CD4-positive, alpha-beta T cell (primary cell): ENCODE results near the gene PCED1A. TPM values are rescaled to one million over a fixed set of nuclear protein-coding genes. Genes with fewer than 3 reads are reported as not detected.

ENCODE experiments used
- ATAC-seq: fragments of 200-7000 bp; cut with Tn5 transposase; one replicate; pipeline ENCODE4 v1.10.0; 2022; ENCODE audit warnings: mild to moderate bottlenecking; ENCODE audit not compliant: poor library complexity
- CTCF ChIA-PET: fragments of 350-600 bp; sonication (Branson Sonifier 250); formaldehyde crosslinking; loops from one replicate; lab custom pipeline; 2021; ENCODE audit warnings: antibody characterized with exemption, inconsistent platforms; lab: Charles Lee
- POLR2A ChIA-PET: fragments of 350-600 bp; sonication (Branson Sonifier 250); formaldehyde crosslinking; loops from one replicate; lab custom pipeline; 2021; ENCODE audit warnings: antibody characterized with exemption, inconsistent platforms; lab: Charles Lee
- DNase-seq, 14 experiments: peaks; one replicate each; pipeline ENCODE4 v3.0.0-alpha.2; 2013 to 2020; ENCODE audit warnings: mixed read lengths in 2 of 14
- H3K27ac ChIP-seq, 2 donors: one replicate each; pipeline versions ENCODE4 v1.5.1 to v1.7.0; 2013; ENCODE audit warnings: low read length in 2 of 2, low read depth in 1 of 2, mild to moderate bottlenecking in 1 of 2
- H3K27me3 ChIP-seq, 2 experiments: 1 replicate in 1 of 2; 2 replicates in 1 of 2; pipeline versions ENCODE4 v1.6.1 to v1.7.0; 2013; ENCODE audit warnings: low read length in 2 of 2, control low read depth in 1 of 2, mild to moderate bottlenecking in 1 of 2, moderate library complexity in 1 of 2; ENCODE audit not compliant: insufficient read depth in 2 of 2, control insufficient read depth in 1 of 2
- H3K36me3 ChIP-seq: one replicate; pipeline ENCODE4 v1.6.1; 2013; ENCODE audit warnings: low read length, control low read depth; ENCODE audit not compliant: insufficient read depth
- H3K4me1 ChIP-seq: one replicate; pipeline ENCODE4 v1.6.1; 2013; ENCODE audit warnings: low read length, control low read depth; ENCODE audit not compliant: insufficient read depth
- H3K4me3 ChIP-seq: one replicate; pipeline ENCODE4 v1.5.1; 2013; ENCODE audit warnings: mild to moderate bottlenecking, low read length, moderate library complexity
- H3K9me3 ChIP-seq, 2 experiments: 1 replicate in 1 of 2; 2 replicates in 1 of 2; pipeline versions ENCODE4 v1.6.1 to v1.7.0; 2013; ENCODE audit warnings: low read length in 2 of 2, mild to moderate bottlenecking in 2 of 2, control low read depth in 1 of 2, moderate library complexity in 1 of 2; ENCODE audit not compliant: control insufficient read depth in 1 of 2, insufficient read depth in 1 of 2
- H3K27ac Mint-ChIP-seq: one replicate; pipeline ENCODE4 v1.8.0; 2020; ENCODE audit warnings: mixed read lengths
- H3K27me3 Mint-ChIP-seq: one replicate; pipeline ENCODE4 v1.8.0; 2021; ENCODE audit warnings: mixed read lengths
- H3K36me3 Mint-ChIP-seq: one replicate; pipeline ENCODE4 v1.8.0; 2021; ENCODE audit warnings: low read depth, mixed read lengths
- H3K4me1 Mint-ChIP-seq: one replicate; pipeline ENCODE4 v1.8.0; 2021; ENCODE audit warnings: low read depth, mixed read lengths
- H3K4me3 Mint-ChIP-seq: one replicate; pipeline ENCODE4 v1.8.0; 2020; ENCODE audit warnings: mild to moderate bottlenecking, mixed read lengths
- H3K9me3 Mint-ChIP-seq: one replicate; pipeline ENCODE4 v1.8.0; 2020; ENCODE audit warnings: mixed read lengths
- intact Hi-C, 2 experiments: fragments of 100-400 bp; cut with DNase I in 1 of 2; cut with micrococcal nuclease in 1 of 2; formaldehyde crosslinking; loops; one replicate each; pipeline versions ENCODE4 v1.15.1 to v1.9.0; 2023 to 2025; cut with DNase I, micrococcal nuclease
- total RNA-seq, 174 experiments: library from RNA in 2 of 174; stranded (reverse) in 2 of 174; gene quantifications; one replicate each; pipeline ENCODE4 v1.2.3 and lab custom pipeline; 2021 to 2026
- TF ChIP-seq, protein P1 (sequence below): fragments of 200-600 bp; IDR thresholded peaks from one replicate; pipeline ENCODE4 v1.8.0; 2022; ENCODE audit warnings: antibody characterized with exemption, mild to moderate bottlenecking

The PCED1A gene
- total RNA-seq, 2 experiments from 2014 or later, result 69.2 to 69.7 TPM

- Mint-ChIP-seq H3K4me1 (peaks cover 46% of the 10 kb centered on the region), H3K27ac (peak overlapping the region; percentile 94), H3K4me3 (peak overlapping the region; percentile 96), H3K27me3 (no peaks in the 10 kb centered on the region), H3K9me3 (no peaks in the 10 kb centered on the region), H3K36me3 (peaks cover 26% of the 10 kb centered on the region)
- ATAC-seq (peak; percentile 67), DNase-seq (peak; percentile 63 to 90 (median 74))
- peaks cover 0 to 3% of the 10 kb centered on the region in 2 experiments for H3K27me3 ChIP-seq
- TF ChIP-seq, protein P1, sequence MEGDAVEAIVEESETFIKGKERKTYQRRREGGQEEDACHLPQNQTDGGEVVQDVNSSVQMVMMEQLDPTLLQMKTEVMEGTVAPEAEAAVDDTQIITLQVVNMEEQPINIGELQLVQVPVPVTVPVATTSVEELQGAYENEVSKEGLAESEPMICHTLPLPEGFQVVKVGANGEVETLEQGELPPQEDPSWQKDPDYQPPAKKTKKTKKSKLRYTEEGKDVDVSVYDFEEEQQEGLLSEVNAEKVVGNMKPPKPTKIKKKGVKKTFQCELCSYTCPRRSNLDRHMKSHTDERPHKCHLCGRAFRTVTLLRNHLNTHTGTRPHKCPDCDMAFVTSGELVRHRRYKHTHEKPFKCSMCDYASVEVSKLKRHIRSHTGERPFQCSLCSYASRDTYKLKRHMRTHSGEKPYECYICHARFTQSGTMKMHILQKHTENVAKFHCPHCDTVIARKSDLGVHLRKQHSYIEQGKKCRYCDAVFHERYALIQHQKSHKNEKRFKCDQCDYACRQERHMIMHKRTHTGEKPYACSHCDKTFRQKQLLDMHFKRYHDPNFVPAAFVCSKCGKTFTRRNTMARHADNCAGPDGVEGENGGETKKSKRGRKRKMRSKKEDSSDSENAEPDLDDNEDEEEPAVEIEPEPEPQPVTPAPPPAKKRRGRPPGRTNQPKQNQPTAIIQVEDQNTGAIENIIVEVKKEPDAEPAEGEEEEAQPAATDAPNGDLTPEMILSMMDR, result peak; percentile 52
- H3K27ac ChIP-seq, result no peak overlapping the region
- H3K4me1 ChIP-seq, result peaks cover 39% of the 10 kb centered on the region
- no peaks in the 10 kb centered on the region for H3K36me3 ChIP-seq
- intact Hi-C loops, result loop anchor here (1.0 to 10.0 kb wide), 9 partner anchors 16 to 348 kb away; partner anchors contain the start of genes GNRH2 (in 1 of the 2), IDH3B (in 1 of the 2), MRPS26 (in 1 of the 2) and PCED1A (in 1 of the 2)
- ChIA-PET CTCF (interaction anchor here (0.9 to 1.6 kb wide), 7 partner anchors 16 to 348 kb away, joined by 3 to 7 read pairs (median 4); partner anchors contain the start of genes PCED1A and VPS16), POLR2A (interaction anchor here (1.0 to 2.3 kb wide), 12 partner anchors 8 to 770 kb away, joined by 3 to 19 read pairs (median 5); partner anchors contain the start of genes EBF4, IDH3B, NOP56 and PCED1A)
- no peaks in the 10 kb centered on the region for H3K9me3 ChIP-seq
- peak overlapping the region; percentile 73 for H3K4me3 ChIP-seq
Observed at GRCh38 chr20:2872459-2873009, 32.1 kb upstream of the PCED1A start.

- DNase-seq (peak in 2 of 14 experiments; percentile 5 to 31), ATAC-seq (no peak)
- Mint-ChIP-seq H3K27me3 (no peaks in the 10 kb centered on the region), H3K4me3 (peak overlapping the region; percentile 96), H3K27ac (peak overlapping the region; percentile 60), H3K9me3 (no peaks in the 10 kb centered on the region), H3K4me1 (peaks cover 51% of the 10 kb centered on the region), H3K36me3 (peaks cover 27% of the 10 kb centered on the region)
- intact Hi-C loops, result loop anchor here (2.0 to 10.0 kb wide), 7 partner anchors 17 to 347 kb away; partner anchors contain the start of genes GNRH2 (in 1 of the 2), IDH3B (in 1 of the 2) and MRPS26 (in 1 of the 2)
- H3K4me3 ChIP-seq, result peak overlapping the region; percentile 73
- no peaks in the 10 kb centered on the region for H3K36me3 ChIP-seq
- no peaks in the 10 kb centered on the region for H3K9me3 ChIP-seq
- peaks cover 0 to 3% of the 10 kb centered on the region in 2 experiments for H3K27me3 ChIP-seq
- TF ChIP-seq, protein P1, result no peak
- CTCF ChIA-PET, result interaction anchor here (0.9 to 1.6 kb wide), 6 partner anchors 16 to 120 kb away, joined by 3 to 7 read pairs (median 4); partner anchors contain the start of genes PCED1A and VPS16
- H3K27ac ChIP-seq, result no peak overlapping the region
- POLR2A ChIA-PET, result interaction anchor here (1.0 to 2.3 kb wide), 9 partner anchors 28 to 769 kb away, joined by 4 to 19 read pairs (median 5); partner anchors contain the start of genes EBF4, NOP56, PCED1A and VPS16
- peaks cover 45% of the 10 kb centered on the region for H3K4me1 ChIP-seq
Observed at GRCh38 chr20:2871661-2872458, 31.4 kb upstream of the PCED1A start.

DNA sequence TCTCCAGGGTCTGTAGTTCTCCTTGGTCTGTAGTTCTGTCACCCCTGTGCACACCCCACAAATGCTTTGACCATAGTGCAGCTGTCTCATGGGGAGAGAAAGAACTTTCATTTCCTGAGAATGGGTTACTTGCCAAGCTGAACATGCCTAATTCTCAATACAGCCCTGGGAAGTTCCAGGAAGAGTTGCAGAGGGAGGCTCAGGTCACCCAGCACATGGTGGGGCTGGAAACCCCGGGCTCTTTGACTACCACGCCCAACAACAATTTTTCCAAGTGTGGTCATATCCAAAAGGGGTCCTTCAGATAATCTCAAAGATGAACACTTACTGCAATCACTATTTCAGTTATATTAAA, 30.6 kb upstream of the PCED1A start:
- H3K9me3 ChIP-seq, result no peaks in the 10 kb centered on the region
- no peaks in the 10 kb centered on the region for H3K9me3 Mint-ChIP-seq
- no peak for ATAC-seq
- POLR2A ChIA-PET, result interaction anchor here (1.2 kb wide), 1 partner anchor 36 kb away, joined by 4 read pairs; no protein-coding TSS in a partner anchor
- H3K4me3 Mint-ChIP-seq, result peak overlapping the region; percentile 65
- peaks cover 3% of the 10 kb centered on the region for H3K36me3 ChIP-seq
- no peak overlapping the region for H3K27ac ChIP-seq
- TF ChIP-seq, protein P1, result no peak
- no peak overlapping the region for H3K27ac Mint-ChIP-seq
- CTCF ChIA-PET, result interaction anchor here (1.0 kb wide), 1 partner anchor 28 kb away, joined by 3 read pairs; no protein-coding TSS in a partner anchor
- H3K27me3 ChIP-seq, result peaks cover 0 to 3% of the 10 kb centered on the region in 2 experiments
- intact Hi-C loops, result loop anchor here (5.0 to 10.0 kb wide), 6 partner anchors 111 to 346 kb away; partner anchors contain the start of genes GNRH2 (in 1 of the 2), IDH3B (in 1 of the 2) and MRPS26 (in 1 of the 2)
- DNase-seq, result no peak
- H3K4me1 ChIP-seq, result peaks cover 43% of the 10 kb centered on the region
- no peak overlapping the region for H3K4me3 ChIP-seq
- H3K4me1 Mint-ChIP-seq, result peaks cover 47% of the 10 kb centered on the region
- H3K36me3 Mint-ChIP-seq, result peaks cover 20% of the 10 kb centered on the region
- no peaks in the 10 kb centered on the region for H3K27me3 Mint-ChIP-seq
